NCI-H526 (cell line): ENCODE measurements around the gene P2RX2.

ENCODE experiments used
- DNase-seq, 2 experiments: peaks; one replicate each; lab custom pipeline; 2025; lab: John Stamatoyannopoulos, UW

Gene P2RX2

DNA sequence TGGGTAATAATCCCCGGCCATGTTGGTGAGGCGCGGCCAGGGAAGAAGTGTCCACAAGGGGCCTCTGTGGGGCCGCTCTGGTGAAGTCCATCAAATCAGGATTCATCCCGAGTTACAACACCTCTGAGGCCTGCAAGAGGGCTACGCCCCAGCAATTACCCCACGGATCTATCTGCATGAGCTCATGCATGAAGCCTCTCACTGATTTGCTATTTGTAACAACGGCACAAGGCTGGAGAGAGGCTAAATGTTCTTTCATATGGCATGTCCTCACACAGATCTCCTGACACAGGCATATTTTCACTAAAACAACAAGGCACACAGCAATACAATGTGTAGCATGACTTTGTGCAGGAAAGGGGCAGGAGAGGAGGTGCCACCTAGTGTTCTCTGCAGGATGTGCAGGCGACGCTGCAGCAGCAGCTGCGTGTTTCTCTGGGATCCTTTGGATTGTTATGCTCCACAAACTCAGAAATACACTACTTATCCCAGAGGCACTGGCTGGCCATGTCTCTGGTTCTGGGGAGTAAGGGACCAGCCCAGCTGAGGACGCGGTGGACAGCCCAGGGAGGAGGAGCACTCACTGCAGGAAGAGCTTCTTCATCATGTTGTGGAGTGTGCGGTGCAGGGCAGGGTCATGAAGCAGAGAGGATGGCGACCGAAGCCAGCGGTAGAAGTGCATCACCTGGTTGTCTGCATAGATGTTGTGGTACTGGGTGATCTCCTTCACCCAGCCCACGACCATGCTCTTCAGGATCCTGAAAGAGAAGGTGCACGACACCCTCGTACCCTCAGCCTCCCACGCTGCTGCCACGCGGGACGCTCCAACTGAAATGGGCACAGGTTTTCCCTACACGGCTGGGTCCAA lies 20.2 kb downstream of the P2RX2 start:
- peak; percentile 35 to 60 for DNase-seq

GRCh38 chr12:132639956-132640520 lies 21.5 kb downstream of the P2RX2 start:
- DNase-seq, result no peak

GRCh38 chr12:132640936-132641335 lies 22.4 kb downstream of the P2RX2 start:
- DNase-seq, result no peak

GRCh38 chr12:132641811-132642650 lies 23.5 kb downstream of the P2RX2 start:
- DNase-seq, result no peak

DNA sequence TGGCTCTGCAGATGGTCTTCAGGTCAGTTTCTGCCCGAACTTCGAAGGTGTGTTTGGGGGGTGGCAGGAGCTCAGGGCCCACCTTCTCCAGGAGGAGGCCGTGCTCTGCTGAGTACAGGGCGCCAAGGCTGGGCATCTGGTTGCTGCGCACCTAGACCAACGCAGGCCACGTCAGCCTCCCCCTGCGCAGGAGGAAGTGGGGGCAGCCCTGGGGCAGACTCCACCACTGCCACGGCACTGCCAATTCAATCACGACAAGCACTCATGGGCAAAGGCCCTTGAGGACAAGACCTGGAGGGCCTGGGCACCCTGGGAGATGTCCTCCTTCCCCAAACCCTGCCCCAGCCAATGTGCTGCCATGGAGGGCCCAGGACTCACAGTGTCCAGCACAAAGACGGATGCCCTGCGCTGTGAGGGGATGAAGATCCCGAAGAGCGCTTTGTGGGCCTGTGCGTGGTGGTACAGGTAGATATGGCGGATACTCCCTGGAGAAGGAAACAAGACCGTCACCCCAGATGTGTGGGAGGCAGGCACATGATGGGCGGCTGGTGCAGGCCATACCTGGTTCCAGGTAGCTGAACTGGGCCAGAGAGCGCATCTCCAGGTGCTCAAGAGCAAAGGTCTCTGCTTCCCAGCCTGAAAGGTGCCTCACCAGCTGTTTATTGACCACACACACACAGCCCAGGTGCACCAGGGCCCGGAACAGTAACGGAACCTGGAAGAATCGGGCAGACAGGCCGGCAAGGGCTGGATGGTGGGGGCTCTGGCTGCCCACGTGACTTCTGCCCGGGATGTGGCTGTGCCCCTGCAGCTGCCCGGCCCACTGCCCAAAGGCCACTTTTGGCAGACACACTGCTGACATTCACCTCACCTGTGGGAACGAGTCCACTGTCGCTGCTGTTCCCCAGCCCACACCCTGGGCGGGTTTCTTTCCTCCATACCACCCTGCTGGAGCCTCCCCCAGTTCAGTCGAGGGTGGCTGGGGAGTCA lies 24.6 kb downstream of the P2RX2 start:
- no peak for DNase-seq

DNA sequence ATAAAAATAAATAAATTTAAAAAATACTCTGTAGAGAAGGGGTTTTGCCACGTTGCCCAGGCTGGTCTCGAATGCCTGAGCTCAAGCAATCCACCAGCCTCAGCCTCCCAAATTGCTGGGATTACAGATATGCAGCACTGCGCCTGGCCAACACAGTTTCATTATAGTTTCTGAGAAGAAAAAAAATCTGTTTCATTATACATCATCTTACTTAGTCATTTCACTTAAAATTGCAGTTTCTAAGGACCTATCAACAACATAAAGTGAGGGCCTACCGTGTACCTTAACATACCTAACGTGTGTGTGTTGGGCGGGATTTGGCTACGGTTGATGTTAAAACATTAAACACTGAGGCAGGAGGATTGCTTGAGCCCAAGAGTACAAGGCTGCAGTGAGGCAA lies 28.3 kb downstream of the P2RX2 start:
- DNase-seq, result no peak

DNA sequence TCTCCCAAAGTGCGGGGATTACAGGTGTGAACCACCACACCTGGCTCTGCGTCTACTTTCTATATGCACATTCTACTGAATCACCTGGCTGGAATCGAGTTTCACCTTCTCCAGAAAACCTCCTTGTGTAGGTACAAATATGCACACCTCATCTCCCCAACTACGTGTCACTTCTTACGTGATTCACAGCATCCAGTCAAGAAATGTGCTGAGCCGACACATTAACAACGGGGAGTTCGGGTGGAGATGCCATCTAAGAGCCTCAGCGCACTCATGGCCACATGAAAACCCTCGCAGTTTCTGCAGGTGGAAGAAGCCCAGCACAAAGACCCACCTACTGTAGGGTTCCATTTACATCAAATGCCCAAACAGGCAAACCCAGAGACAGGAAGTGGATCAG lies 29.3 kb downstream of the P2RX2 start:
- no peak for DNase-seq

DNA sequence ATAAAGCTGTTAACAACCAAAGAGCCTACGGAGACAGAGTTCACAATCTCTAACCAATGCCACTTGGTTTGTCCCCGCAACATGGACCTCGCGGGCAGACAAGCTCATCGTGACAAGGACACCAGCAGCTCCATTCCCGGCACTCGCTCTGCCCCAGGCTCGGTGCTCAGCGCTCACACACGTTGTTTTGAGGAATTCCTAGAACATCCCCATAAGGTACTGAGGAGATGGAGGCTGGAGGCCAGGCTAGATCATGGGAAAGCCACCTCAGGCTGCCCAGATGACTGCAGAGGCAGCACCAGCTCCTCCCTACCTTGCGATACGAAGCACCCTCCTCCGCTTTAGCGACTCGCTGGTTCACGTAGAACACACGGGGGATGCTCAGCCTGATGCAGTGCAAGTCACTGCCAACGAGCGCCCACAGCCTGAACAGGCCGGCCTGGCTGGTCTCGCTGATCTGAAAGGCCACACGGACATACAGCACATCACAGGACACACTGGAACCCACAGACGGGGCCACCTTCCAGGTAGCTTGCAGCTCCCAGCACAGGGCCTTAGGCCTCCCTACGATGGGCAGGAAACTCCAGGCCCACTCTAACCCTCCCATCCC lies 30.1 kb downstream of the P2RX2 start:
- DNase-seq, result no peak

DNA sequence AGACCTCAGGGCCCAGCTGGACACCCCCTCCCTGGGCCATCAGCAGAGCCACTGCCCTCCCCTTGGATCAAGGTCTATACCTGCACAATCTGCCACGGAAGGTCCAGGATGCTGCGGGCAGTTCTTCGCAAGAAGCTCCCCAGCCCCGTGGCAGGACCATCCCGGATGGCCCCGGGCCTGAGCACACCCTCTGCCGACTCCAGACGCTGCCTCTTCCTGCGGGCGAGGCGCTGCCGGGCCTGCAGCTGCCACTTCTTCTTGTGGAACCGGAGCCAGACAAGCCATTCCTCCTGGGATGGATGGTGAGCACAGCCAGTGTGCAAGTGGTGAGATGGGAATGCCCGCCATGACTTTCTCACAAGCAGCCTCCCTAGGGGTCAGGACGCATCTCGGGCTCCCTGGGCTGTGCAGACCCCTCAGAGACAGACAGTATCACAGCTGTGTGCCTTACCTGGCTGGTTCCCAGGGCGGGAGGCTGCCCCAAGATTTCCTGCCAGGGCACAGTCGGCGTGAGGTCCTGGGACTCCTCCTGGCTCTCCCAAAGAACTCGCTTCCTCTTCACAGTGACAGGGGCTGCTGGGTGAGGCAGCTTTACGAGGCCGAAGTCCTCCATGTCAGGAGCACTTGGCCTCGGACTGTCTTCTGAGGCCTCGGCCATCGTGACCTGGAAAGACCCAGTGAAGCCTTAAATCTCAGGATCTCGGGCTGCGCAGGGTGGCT lies 30.8 kb downstream of the P2RX2 start:
- no peak for DNase-seq

DNA sequence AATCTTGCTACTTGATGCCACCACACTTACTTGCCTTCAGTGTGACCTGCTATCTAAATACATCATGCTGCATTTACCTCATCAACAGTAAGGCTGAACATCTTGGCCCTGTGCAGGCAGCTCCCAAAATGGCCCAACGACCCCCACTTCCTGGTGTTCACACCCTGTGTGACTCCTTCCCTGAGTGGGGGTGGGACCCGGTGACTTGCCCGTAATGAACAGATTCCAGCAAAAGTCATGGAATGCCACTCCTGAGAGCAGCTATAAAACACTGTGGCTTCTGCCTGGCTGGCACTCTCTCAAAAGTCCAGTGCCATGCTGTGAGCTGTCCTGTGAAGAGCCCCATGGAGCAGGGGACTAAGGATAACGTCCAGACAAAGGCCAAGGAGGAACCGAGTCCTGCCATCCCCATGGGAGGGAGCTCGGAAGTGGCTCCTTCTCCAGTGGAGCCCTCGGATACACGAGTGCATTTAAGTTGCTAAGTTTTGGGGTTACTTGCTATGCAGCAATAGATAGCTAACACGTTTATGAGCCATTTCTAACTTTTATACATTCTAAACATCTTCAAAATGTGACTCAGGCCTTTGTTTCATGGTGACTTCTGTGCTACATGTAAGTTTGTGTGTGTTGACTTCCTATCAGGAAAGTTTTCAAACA lies 33.0 kb downstream of the P2RX2 start:
- no peak for DNase-seq

GRCh38 chr12:132653567-132654290 lies 35.2 kb downstream of the P2RX2 start:
- DNase-seq, result no peak

DNA sequence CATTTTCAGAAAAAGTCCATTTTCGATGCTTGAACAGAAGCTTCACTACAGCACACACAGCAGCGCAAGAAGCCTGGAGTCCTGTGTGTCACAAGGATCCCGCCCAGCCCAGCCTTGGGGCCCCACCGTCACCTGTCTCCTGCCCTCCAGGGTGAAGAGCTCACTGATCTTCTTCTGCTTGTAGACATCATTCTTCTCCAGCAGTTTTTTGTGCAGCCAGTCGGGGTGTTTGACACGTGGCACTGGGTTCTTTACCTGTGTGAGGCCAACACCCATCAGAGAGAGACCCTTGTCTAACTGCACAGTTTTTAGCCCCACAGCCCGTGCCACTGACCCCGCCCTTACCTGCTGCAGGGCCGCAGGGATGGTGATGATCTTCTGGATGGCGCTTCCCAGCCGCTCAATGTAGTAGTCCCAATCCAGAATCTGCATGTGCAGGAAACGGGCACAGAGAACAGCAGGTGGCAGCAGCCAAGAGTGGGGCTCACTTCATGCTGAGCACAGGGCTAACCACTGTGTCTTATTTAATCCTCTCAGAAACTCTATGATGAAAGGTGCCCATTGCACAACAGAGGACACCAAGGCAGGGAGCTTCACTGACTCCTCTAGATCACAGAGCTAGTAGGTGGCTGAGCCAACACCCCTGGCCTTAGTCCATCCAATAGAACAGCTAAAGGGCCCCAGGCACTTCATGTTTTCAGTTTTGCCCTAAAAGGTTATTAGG lies 38.6 kb downstream of the P2RX2 start:
- DNase-seq, result no peak

GRCh38 chr12:132658149-132658894 lies 39.7 kb downstream of the P2RX2 start:
- DNase-seq, result no peak

- no peak for DNase-seq
Observed at GRCh38 chr12:132659146-132659545, 40.6 kb downstream of the P2RX2 start.

GRCh38 chr12:132660052-132660451 lies 41.5 kb downstream of the P2RX2 start:
- DNase-seq, result no peak

GRCh38 chr12:132660996-132661395 lies 42.4 kb downstream of the P2RX2 start:
- no peak for DNase-seq

DNA sequence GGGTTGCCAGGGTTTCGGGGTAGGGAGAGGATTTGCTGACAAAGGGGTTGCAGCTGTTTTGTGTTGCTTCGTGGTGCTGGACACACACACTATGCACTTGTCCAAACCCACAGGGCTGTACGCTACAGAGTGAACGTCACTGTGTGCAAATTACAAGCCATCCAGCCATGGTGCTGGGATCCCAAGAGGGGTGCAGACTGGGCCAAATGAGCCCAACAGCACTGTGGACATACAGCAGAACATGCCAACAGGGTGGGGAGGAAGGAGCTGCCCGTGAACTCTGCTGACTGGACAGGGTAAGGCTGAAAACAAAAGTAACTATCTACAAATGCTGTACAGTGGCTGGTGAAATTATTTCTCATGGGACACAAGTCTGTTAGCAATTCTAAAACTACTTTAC lies 43.4 kb downstream of the P2RX2 start:
- no peak for DNase-seq
